ENCODE results near the gene TRPM1. TPM values are rescaled to one million over a fixed set of nuclear protein-coding genes. Genes with fewer than 3 reads are reported as not detected.

TRPM1 gene
- total and polyA plus RNA-seq, 9 of the 15 experiments (the other 6 are each of a cell fraction or from before 2014, with no cell fraction given), result 0.01 to 0.06 (median 0.03) TPM; not detected in 5

DNA sequence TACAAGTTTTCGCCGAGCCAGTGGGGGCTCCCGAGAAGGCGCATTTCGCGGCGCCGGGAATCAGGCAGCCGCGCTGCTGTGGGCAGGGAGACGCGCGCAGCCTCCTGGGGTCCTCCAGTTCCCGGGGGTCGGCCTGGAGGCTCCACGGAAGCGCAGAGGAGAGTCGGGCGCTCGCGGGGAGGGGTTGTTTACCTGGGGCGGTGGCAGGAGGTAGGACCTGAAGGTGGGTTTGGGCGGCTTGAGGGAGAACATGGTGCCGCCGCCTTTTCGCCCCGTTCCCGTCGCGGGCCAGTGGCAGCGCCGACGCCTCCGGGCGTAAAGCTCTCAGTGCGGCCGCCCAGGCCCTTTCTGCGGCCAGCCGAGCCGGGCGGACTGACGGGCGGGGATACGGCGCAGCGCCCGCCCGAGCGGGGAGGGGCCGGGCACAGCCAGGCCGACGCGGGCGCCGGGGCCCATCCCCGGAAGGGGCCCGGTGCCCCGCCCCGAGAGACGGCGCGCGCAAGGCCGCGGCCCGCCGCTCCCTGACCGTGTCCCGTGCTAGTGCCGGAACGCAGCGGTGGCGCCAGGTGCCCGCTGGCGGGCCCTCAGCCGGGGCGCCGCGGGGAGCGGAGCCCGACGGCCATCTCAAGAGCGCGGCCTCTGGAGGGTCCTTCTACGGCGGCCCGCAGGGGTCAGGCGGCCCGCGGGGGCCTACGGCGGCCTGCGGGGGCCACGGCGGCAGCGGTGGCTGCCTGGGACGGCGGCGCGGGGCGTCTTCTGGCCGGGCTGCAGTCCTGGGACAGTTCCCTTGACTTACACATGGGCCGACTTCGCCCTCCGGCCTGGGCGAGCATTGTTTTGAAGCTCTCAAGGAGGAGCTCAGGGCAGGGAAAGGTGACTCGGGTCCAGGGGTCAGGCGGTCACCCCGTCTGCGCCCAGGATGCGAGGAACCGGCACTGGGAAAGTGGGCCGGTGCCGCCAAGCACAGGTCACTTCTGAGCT lies 110.0 kb downstream of the TRPM1 start, which contains the start of gene MTMR10 (continued):
- TF ChIP-seq, protein P1, sequence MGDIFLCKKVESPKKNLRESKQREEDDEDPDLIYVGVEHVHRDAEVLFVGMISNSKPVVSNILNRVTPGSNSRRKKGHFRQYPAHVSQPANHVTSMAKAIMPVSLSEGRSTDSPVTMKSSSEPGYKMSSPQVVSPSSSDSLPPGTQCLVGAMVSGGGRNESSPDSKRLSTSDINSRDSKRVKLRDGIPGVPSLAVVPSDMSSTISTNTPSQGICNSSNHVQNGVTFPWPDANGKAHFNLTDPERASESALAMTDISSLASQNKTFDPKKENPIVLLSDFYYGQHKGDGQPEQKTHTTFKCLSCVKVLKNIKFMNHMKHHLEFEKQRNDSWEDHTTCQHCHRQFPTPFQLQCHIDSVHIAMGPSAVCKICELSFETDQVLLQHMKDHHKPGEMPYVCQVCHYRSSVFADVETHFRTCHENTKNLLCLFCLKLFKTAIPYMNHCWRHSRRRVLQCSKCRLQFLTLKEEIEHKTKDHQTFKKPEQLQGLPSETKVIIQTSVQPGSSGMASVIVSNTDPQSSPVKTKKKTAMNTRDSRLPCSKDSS (IDR thresholded peaks at IDR 0.05; ENCODE audit: low read depth, partially characterized antibody), result no peak
- TF ChIP-seq ZNF12 (CRISPR knock-in tag; IDR thresholded peaks at IDR 0.05), result no peak
- TF ChIP-seq SMC3 (conservative IDR thresholded peaks at IDR 0.05; ENCODE audit: insufficient read depth, low read depth, low read length), result no peak
- TF ChIP-seq, protein P2, sequence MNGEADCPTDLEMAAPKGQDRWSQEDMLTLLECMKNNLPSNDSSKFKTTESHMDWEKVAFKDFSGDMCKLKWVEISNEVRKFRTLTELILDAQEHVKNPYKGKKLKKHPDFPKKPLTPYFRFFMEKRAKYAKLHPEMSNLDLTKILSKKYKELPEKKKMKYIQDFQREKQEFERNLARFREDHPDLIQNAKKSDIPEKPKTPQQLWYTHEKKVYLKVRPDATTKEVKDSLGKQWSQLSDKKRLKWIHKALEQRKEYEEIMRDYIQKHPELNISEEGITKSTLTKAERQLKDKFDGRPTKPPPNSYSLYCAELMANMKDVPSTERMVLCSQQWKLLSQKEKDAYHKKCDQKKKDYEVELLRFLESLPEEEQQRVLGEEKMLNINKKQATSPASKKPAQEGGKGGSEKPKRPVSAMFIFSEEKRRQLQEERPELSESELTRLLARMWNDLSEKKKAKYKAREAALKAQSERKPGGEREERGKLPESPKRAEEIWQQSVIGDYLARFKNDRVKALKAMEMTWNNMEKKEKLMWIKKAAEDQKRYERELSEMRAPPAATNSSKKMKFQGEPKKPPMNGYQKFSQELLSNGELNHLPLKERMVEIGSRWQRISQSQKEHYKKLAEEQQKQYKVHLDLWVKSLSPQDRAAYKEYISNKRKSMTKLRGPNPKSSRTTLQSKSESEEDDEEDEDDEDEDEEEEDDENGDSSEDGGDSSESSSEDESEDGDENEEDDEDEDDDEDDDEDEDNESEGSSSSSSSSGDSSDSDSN (IDR thresholded peaks at IDR 0.05; ENCODE audit: borderline replicate concordance in 1 of 2, low read depth in 2 of 2, low read length in 2 of 2), result peak; percentile 58 to 75
- TF ChIP-seq ZNF133 (CRISPR knock-in tag; IDR thresholded peaks at IDR 0.05), result no peak
- no peak for TF ChIP-seq FOXJ3 (CRISPR knock-in tag; IDR thresholded peaks at IDR 0.05)
- no peak for TF ChIP-seq HINFP (tag; conservative IDR thresholded peaks at IDR 0.05; ENCODE audit: low read depth)
- TF ChIP-seq, protein P3, sequence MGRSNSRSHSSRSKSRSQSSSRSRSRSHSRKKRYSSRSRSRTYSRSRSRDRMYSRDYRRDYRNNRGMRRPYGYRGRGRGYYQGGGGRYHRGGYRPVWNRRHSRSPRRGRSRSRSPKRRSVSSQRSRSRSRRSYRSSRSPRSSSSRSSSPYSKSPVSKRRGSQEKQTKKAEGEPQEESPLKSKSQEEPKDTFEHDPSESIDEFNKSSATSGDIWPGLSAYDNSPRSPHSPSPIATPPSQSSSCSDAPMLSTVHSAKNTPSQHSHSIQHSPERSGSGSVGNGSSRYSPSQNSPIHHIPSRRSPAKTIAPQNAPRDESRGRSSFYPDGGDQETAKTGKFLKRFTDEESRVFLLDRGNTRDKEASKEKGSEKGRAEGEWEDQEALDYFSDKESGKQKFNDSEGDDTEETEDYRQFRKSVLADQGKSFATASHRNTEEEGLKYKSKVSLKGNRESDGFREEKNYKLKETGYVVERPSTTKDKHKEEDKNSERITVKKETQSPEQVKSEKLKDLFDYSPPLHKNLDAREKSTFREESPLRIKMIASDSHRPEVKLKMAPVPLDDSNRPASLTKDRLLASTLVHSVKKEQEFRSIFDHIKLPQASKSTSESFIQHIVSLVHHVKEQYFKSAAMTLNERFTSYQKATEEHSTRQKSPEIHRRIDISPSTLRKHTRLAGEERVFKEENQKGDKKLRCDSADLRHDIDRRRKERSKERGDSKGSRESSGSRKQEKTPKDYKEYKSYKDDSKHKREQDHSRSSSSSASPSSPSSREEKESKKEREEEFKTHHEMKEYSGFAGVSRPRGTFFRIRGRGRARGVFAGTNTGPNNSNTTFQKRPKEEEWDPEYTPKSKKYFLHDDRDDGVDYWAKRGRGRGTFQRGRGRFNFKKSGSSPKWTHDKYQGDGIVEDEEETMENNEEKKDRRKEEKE (IDR thresholded peaks at IDR 0.05; ENCODE audit: borderline replicate concordance in 1 of 2, control insufficient read depth in 1 of 2, low read depth in 2 of 2, low read length in 1 of 2), result no peak
- TF ChIP-seq SUPT5H (IDR thresholded peaks at IDR 0.05), result peak; percentile 74
- TF ChIP-seq, protein P4, sequence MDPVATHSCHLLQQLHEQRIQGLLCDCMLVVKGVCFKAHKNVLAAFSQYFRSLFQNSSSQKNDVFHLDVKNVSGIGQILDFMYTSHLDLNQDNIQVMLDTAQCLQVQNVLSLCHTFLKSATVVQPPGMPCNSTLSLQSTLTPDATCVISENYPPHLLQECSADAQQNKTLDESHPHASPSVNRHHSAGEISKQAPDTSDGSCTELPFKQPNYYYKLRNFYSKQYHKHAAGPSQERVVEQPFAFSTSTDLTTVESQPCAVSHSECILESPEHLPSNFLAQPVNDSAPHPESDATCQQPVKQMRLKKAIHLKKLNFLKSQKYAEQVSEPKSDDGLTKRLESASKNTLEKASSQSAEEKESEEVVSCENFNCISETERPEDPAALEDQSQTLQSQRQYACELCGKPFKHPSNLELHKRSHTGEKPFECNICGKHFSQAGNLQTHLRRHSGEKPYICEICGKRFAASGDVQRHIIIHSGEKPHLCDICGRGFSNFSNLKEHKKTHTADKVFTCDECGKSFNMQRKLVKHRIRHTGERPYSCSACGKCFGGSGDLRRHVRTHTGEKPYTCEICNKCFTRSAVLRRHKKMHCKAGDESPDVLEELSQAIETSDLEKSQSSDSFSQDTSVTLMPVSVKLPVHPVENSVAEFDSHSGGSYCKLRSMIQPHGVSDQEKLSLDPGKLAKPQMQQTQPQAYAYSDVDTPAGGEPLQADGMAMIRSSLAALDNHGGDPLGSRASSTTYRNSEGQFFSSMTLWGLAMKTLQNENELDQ (CRISPR knock-in tag; IDR thresholded peaks at IDR 0.05; ENCODE audit: borderline replicate concordance), result no peak
- no peak for TF ChIP-seq ZNF134 (CRISPR knock-in tag; conservative IDR thresholded peaks at IDR 0.05)
- no peak for TF ChIP-seq ZNF445 (CRISPR knock-in tag; IDR thresholded peaks at IDR 0.05; ENCODE audit: low read depth)
- TF ChIP-seq MTA1 (IDR thresholded peaks at IDR 0.05; ENCODE audit: borderline replicate concordance), result no peak
